GM20000 (cell line): ENCODE results near the gene PLSCR5.

Source experiments
- DNase-seq: peaks from one replicate; pipeline ENCODE4 v3.0.0; 2012; ENCODE audit warnings: low spot score
- CTCF ChIP-seq: IDR thresholded peaks from 2 replicates; pipeline ENCODE4 v1.5.1; 2012; ENCODE audit warnings: mild to moderate bottlenecking, control low read depth; ENCODE audit errors: extremely low read depth, missing control alignments

Gene PLSCR5

GRCh38 chr3:146555311-146555710 is 49.8 kb downstream of the PLSCR5 start:
- TF ChIP-seq CTCF, result no peak
- DNase-seq, result no peak

- DNase-seq, result no peak
- TF ChIP-seq CTCF, result no peak
Measured at GRCh38 chr3:146554151-146554760, 50.9 kb downstream of the PLSCR5 start.

GRCh38 chr3:146550743-146551510 is 54.2 kb downstream of the PLSCR5 start:
- DNase-seq, result peak; percentile 34
- TF ChIP-seq CTCF, result no peak

GRCh38 chr3:146550070-146550615 is 55.0 kb downstream of the PLSCR5 start:
- no peak for TF ChIP-seq CTCF
- DNase-seq, result no peak

- no peak for TF ChIP-seq CTCF
- DNase-seq, result no peak
Measured at GRCh38 chr3:146547235-146547835, 57.8 kb downstream of the PLSCR5 start.

GRCh38 chr3:146546366-146546965 is 58.7 kb downstream of the PLSCR5 start:
- DNase-seq, result no peak
- TF ChIP-seq CTCF, result no peak
